ENCODE data around the gene MFAP1. TPM values are rescaled to one million over a fixed set of nuclear protein-coding genes. Genes with fewer than 3 reads are reported as not detected.
"Not testable (repeated sequence)": the region's sequence is repeated elsewhere in the genome, so short reads cannot be mapped to it uniquely, and the experiment has no call there.

The MFAP1 gene
- total RNA-seq, 4 donors from 2014 or later, result 20.4 to 24.5 (median 22.7) TPM

DNA sequence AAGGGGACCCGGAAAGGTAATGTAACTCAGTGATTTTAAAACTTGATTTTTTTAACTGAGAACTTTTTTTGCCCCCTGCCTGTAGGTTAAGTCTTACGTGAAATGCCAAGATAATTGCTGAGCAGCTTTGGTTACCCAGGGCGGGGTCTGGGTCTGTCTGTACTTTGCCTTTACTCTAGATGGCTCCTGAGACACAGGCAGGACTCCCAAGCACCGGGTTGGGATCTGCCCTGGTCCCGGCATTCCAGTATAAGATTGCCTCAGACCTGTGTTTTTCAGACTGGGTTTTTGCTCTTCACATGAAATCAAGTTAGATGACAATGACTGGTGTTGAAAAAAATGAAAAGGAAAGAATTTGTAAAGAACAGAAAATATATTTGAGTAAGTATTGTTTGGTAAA, 42.6 kb upstream of the MFAP1 start:
- intact Hi-C loops (cut with DNase I), result no loop called here
- no peak for TF ChIP-seq CTCF (IDR thresholded peaks at IDR 0.05)
- no peak for TF ChIP-seq POLR2A (IDR thresholded peaks at IDR 0.05)
- Histone ChIP-seq H3K9me3 (no peaks in the 10 kb centered on the region), H3K27ac (no peak overlapping the region), H3K27me3 (no peaks in the 10 kb centered on the region), H3K4me3 (replicated peaks in 1 of 3) (no peak overlapping the region), H3K4me1 (no peaks in the 10 kb centered on the region), H3K36me3 (no peaks in the 10 kb centered on the region)
- 91 to 97% methylated on average over 5 of the region's 5 CpGs for WGBS, 2 donors
- DNase-seq, result no peak

DNA sequence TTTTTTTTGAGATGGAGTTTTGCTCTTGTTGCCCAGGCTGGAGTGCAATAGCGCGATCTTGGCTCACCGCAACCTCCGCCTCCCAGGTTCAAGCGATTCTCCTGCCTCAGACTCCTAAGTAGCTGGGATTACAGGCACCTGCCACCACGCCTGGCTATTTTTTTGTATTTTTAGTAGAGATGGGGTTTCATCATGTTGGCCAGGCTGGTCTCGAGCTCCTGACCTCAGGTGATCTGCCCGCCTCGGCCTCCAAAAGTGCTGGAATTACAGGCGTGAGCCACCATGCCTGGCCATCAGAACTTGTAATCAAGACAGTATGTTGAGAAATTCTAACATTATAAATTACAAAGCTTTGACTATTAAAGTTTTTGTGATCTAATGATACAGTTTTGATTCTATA, 42.1 kb upstream of the MFAP1 start:
- WGBS, 2 donors, result 95 to 96% methylated on average over 10 of the region's 10 CpGs
- intact Hi-C loops (cut with DNase I), result not testable (repeated sequence)

DNA sequence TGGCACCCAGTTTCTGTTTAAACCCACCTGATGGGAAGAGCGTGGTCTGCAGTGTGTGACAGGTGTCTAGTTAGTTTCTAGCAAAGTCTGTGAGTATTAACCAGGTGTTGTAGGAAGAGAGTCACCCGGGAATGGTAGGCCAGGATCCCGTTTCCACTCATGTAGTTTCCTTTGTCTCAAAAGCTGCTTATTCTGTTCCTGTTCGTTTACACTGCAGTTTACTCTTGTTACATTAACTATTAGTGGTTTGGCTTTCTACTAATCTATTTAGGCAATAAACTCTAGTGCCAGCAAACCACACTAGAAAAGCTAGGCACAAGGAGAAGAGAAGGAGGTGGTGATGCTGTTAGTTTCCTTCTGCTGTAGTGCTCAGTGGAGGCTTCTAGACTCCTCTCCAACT, 35.1 kb upstream of the MFAP1 start:
- intact Hi-C loops (cut with DNase I), result no loop called here

More for the DNA sequence above, 42.1 kb upstream of the MFAP1 start:
- not testable (repeated sequence) for H3K4me1 ChIP-seq; H3K27me3 ChIP-seq; H3K36me3 ChIP-seq; DNase-seq; H3K27ac ChIP-seq; H3K4me3 ChIP-seq (replicated peaks in 1 of 3); H3K9me3 ChIP-seq

GRCh38 chr15:43854801-43855200, 30.3 kb upstream of the MFAP1 start:
- DNase-seq, result no peak

More for the DNA sequence above, 35.1 kb upstream of the MFAP1 start:
- no peak overlapping the region for H3K4me3 ChIP-seq (replicated peaks in 1 of 3)
- WGBS, 2 donors, result 55 to 56% methylated on average over 4 of the region's 4 CpGs
- H3K9me3 ChIP-seq, result no peaks in the 10 kb centered on the region
- no peak for DNase-seq
- no peak overlapping the region for H3K27ac ChIP-seq
- no peaks in the 10 kb centered on the region for H3K36me3 ChIP-seq
- no peak for TF ChIP-seq POLR2A (IDR thresholded peaks at IDR 0.05)
- no peak for TF ChIP-seq CTCF (IDR thresholded peaks at IDR 0.05)
- no peaks in the 10 kb centered on the region for H3K4me1 ChIP-seq
- H3K27me3 ChIP-seq, result no peaks in the 10 kb centered on the region

DNA sequence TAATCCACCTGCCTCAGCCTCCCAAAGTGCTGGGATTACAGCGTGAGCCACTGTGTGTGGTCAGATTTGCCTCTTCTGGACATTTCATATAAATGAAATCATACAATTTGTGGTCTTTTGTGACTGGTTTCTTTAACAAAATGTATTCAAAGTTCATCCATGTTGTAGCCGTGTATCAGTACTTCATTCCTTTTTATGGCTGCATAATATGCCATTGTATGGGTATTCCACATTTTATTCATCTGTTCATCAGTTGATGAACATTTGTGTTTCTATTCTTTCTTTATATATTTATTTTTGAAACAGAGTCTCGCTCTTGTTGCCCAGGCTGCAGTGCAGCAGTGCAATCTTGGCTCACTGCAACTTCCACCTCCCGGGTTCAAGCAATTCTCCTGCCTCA, 28.1 kb upstream of the MFAP1 start:
- Histone ChIP-seq H3K36me3 (no peaks in the 10 kb centered on the region), H3K4me3 (replicated peaks in 1 of 3) (no peak overlapping the region), H3K9me3 (no peaks in the 10 kb centered on the region), H3K27ac (no peak overlapping the region), H3K4me1 (no peaks in the 10 kb centered on the region), H3K27me3 (no peaks in the 10 kb centered on the region)
- 98% methylated on average over 4 of the region's 4 CpGs for WGBS, 2 donors
- intact Hi-C loops (cut with DNase I), result no loop called here
- DNase-seq, result no peak
- TF ChIP-seq CTCF (IDR thresholded peaks at IDR 0.05) (no peak), POLR2A (IDR thresholded peaks at IDR 0.05) (no peak)

More at GRCh38 chr15:43854801-43855200, 30.3 kb upstream of the MFAP1 start:
- intact Hi-C loops (cut with DNase I), result no loop called here
- no peak overlapping the region for H3K4me3 ChIP-seq (replicated peaks in 1 of 3)
- no peak for TF ChIP-seq CTCF (IDR thresholded peaks at IDR 0.05)
- TF ChIP-seq POLR2A (IDR thresholded peaks at IDR 0.05), result no peak
- H3K27me3 ChIP-seq, result no peaks in the 10 kb centered on the region
- H3K4me1 ChIP-seq, result no peaks in the 10 kb centered on the region
- 95% methylated on average over 6 of the region's 6 CpGs for WGBS, 2 donors
- no peaks in the 10 kb centered on the region for H3K9me3 ChIP-seq
- H3K27ac ChIP-seq, result no peak overlapping the region
- H3K36me3 ChIP-seq, result no peaks in the 10 kb centered on the region

DNA sequence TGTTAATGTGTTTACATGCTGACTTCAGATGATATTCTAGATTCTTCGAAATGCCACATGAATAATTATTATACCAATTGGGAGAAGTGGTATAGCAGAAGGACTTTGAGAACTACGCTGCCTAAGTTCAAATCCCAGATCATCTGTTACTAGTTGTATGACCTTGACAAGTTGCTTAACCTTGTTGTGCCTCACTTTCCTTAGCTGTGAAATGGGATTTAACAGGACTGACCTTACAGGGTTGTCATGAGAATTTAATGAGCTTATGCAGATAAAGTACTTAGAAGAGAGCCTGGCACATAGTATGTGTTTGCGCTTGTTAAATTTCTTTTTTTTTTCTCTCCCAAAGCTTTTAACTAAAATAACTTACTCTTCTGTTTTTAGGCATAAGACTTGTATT, 26.8 kb upstream of the MFAP1 start:
- H3K27ac ChIP-seq, result no peak overlapping the region
- H3K27me3 ChIP-seq, result no peaks in the 10 kb centered on the region
- no peak overlapping the region for H3K4me3 ChIP-seq (replicated peaks in 1 of 3)
- no peaks in the 10 kb centered on the region for H3K36me3 ChIP-seq
- no peak for TF ChIP-seq CTCF (IDR thresholded peaks at IDR 0.05)
- TF ChIP-seq POLR2A (IDR thresholded peaks at IDR 0.05), result no peak
- H3K9me3 ChIP-seq, result no peaks in the 10 kb centered on the region
- intact Hi-C loops (cut with DNase I), result no loop called here
- 96 to 99% methylated on average over 3 of the region's 3 CpGs for WGBS, 2 donors
- no peaks in the 10 kb centered on the region for H3K4me1 ChIP-seq
- DNase-seq, result no peak

Measured in thyroid gland (tissue), 4 donors.